ENCODE measurements around the gene PBRM1. TPM values are rescaled to one million over a fixed set of nuclear protein-coding genes. Genes with fewer than 3 reads are reported as not detected.

PBRM1 gene
- 48.0 and 78.2 TPM in 2 replicates for total RNA-seq

DNA sequence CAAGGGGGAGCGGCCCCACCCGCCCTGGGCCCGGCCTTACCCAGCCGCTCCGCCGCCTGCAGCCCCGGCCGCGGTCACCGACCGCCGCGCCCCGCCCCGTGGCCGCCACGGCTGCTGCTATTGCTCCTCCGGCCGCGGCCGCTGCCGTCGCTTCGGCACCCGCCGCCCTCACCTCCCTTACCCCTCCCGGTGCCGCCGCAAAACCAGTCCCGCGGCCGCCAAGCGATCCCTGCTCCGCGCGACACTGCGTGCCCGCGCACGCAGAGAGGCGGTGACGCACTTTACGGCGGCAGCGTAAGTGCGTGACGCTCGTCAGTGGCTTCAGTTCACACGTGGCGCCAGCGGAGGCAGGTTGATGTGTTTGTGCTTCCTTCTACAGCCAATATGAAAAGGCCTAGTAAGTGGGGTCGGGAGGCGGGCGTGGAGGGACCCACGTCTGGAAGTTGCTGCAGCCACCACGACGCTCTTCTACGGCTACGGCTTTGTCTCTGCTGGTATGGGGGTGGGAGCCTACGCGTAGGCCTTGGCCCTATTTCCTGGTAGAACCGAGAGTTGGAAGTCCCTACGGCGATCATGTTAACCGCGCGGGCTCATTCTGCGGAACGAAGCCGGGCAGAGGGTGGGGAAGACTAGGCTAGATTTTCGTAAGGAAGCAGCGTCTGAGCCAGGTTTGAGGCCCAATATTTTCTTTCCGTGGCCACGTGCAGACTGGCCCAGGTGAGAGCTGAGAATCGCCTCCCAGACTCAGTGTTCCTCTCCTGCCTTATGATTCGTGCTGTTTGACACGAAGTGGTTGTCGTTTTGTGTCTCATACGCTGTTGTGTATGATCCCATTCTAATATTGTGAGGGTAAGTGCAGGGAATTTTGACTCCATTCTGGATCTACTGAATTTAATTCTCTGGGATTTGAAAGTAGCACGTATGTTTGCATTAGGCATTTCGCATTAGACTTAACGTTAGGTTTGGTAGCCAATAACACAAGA is at the start of gene PBRM1, which contains the start of gene GNL3:
Gene PBRM1 (minus strand): TSS at position 205 of the 983 bp plus-strand sequence.
Gene GNL3 (plus strand): TSS at position 324 of the 983 bp plus-strand sequence. CDS start 61 bp downstream, at position 385.

DNA sequence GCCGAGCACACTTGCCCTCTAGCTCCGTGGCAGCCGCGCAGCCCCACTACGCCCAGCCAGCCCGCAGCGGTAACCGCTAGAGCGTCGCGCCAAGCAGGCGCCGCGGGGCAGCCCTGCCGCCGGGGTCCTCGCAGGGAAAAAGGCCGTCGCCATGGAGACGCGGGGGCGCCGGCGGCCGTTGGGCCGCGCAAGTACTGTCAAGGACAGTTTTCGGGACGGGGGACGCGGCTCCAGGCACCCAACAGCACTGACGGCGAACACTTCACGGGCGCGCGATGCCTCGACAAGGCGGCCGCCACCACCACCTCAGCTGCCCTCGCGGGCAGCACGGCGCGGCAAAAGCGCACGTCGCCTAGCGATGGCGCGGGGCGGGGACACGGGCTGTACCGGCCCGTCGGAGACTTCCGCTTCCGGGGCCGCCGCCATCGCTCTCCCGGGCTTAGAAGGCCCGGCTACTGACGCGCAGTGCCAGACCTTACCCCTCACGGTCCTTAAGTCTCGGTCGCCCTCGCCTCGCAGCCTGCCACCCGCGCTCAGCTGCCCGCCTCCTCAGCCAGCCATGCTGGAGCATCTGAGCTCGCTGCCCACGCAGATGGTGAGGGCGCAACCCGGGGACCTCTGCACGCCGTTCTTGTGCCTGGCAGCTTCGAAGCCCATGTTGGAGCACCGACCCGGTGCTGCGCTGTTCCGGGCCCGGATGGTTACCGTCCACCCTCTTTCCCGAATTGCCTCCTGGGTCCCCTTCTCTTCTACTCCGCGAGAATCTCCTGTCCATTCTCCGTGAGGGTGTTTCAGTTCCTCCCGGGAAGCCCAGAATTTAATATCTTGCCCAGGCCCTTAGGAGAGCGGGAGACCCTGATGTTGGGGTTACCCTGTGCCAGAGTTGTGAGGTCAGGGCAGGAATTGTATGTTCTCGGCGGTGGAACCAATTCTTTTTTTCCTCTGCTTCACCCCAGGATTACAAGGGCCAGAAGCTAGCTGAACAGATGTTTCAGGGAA is 20.3 kb upstream of the PBRM1 start, which contains the start of the genes GLT8D1 and SPCS1:
Gene GLT8D1 (minus strand): TSS at position 104 of the 999 bp plus-strand sequence. CDS start 5,331 bp downstream, outside the sequence.
Gene SPCS1 (plus strand): TSS at position 419 of the 999 bp plus-strand sequence. CDS start 141 bp downstream, at position 560.

DNA sequence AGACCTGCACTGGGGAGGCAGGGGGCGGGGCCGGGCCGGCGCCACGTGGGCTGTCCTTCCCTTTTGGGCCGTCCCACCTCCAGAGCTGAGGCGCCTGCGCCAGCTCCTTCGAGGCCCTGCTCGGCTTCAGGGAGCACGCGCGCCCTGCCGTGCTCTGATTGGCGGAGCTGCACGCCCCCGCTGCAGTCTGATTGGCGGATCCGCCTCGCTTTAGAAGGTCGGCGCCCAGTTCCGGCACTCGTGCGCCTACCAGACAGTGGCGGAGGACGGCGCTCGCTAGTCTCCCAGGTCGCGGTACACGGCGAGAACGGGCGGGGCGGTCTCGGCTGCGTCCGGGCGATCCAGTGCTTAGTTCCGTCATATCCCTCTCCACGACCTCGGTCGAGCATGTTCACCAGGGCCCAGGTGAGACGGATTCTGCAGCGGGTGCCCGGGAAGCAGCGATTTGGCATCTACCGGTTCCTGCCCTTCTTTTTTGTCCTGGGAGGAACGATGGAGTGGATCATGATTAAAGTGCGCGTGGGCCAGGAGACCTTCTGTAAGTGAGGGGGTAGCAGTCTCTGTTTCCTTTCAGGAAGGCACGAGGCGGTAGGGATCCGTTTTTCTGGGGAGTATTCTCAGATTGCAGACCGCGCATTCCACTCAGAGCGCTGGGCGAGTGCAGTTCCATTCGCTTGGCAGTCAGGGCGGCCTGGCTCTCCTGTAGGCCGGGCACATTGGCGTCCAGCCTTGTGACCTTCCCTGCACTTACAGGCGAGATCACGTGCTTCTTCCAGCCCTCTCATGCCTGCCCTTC is 149.1 kb downstream of the PBRM1 start, which contains the start of gene UQCC5:
Gene UQCC5 (plus strand): TSS at position 237 of the 796 bp plus-strand sequence. CDS start 151 bp downstream, at position 388.

DNA sequence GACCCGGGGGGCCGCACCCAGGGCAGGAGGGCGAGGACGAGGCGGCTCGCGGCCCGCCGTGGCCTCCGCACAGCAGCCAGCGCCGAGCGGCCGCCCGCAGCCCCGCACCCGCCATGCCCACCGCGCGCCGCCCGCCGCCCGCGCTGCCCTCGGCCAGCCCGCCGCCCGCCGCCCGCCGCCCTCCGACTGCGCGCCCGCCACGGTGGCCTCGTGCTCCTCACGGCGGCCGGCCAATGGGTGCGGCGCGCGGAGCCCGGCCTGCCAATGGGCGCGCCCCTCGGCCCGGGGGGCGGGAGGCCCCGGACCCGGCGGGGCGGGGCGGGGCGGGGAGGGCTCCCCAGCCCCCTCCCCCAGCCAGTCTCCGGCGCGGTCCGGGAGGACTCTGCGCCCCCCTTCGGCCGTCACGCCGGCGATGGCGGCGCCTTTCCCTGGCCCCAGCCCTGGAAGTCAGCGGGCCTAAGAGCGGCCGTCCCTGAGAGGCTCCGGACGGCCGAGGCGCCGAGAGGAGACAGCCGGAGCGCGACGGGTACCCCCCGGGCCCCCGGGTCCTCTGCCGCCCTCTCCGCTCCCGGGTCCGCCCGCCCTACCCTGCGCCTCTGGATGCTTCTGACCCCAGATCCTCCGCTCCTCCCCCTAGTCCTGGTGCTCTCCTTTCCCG is 152.0 kb downstream of the PBRM1 start, which contains the start of gene NT5DC2:
Gene NT5DC2 (minus strand): TSS at position 235 of the 658 bp plus-strand sequence. CDS start 120 bp downstream, at position 115.

Other genes with a start within 250 kb of the PBRM1 start
- gene SEMA3G, start 240.8 kb downstream of the PBRM1 start, total RNA-seq: under 0.01 and 1.7 TPM in 2 replicates
- 0.48 TPM in 1 of 2 replicates, not detected in the other for gene TNNC1, start 231.9 kb downstream of the PBRM1 start, total RNA-seq
- 29.4 and 39.3 TPM in 2 replicates for gene NISCH, start 230.3 kb downstream of the PBRM1 start, total RNA-seq
- 0.21 and 0.24 TPM in 2 replicates for gene STAB1, start 190.6 kb downstream of the PBRM1 start, total RNA-seq
- gene NT5DC2, start 152.1 kb downstream of the PBRM1 start, total RNA-seq: 26.2 and 30.8 TPM in 2 replicates
- gene UQCC5, start 149.3 kb downstream of the PBRM1 start, total RNA-seq: 0.48 and 1.1 TPM in 2 replicates
- 202 and 315 TPM in 2 replicates for gene GNL3, start 119 bp upstream of the PBRM1 start, total RNA-seq
- gene GLT8D1, start 19.9 kb upstream of the PBRM1 start, total RNA-seq: 67.6 and 68.7 TPM in 2 replicates
- 39.8 and 47.5 TPM in 2 replicates for gene SPCS1, start 20.2 kb upstream of the PBRM1 start, total RNA-seq
- 20.5 and 24.7 TPM in 2 replicates for gene NEK4, start 85.0 kb upstream of the PBRM1 start, total RNA-seq
- gene ITIH1, start 91.7 kb upstream of the PBRM1 start, total RNA-seq: not detected in 2 replicates
- not detected in 2 replicates for gene ITIH3, start 108.9 kb upstream of the PBRM1 start, total RNA-seq
- gene ITIH4, start 144.8 kb upstream of the PBRM1 start, total RNA-seq: 1.1 and 1.9 TPM in 2 replicates
- not detected in 2 replicates for gene MUSTN1, start 149.1 kb upstream of the PBRM1 start, total RNA-seq
- 16.4 and 19.5 TPM in 2 replicates for gene STIMATE, start 211.6 kb upstream of the PBRM1 start, total RNA-seq

Measured in tracheal epithelial cell (primary cell).